ENCODE measurements around the gene PRKCA.
A peak's percentile ranks its signal among the peaks of the same experiment; 100 is the strongest.
"Not testable (repeated sequence)": the region's sequence is repeated elsewhere in the genome, so short reads cannot be mapped to it uniquely, and the experiment has no call there.

PRKCA gene

DNA sequence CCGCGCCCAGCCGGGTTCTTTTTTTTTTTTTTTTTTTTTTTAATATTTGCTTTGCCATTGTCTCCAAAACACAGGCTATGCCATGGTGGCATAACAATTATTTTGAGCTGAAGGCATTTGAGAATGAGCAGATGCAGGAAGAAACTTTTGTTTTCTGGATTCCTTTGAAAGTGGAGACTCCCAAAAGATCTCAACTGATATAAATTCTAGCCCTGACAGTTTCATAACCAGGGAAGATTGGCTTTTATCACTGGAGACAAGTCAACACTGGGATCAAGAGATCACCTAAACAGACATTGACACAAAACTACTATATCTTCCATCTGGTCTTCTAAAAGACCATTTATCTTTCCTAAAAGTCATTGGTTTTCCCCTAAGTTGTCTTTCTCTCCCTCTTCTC is 10.1 kb upstream of the PRKCA start:
- H3K27ac ChIP-seq: no peak overlapping the region
- no peak for TF ChIP-seq ZFX (IDR thresholded peaks at IDR 0.05; ENCODE audit: borderline replicate concordance)
- TF ChIP-seq, protein P1, sequence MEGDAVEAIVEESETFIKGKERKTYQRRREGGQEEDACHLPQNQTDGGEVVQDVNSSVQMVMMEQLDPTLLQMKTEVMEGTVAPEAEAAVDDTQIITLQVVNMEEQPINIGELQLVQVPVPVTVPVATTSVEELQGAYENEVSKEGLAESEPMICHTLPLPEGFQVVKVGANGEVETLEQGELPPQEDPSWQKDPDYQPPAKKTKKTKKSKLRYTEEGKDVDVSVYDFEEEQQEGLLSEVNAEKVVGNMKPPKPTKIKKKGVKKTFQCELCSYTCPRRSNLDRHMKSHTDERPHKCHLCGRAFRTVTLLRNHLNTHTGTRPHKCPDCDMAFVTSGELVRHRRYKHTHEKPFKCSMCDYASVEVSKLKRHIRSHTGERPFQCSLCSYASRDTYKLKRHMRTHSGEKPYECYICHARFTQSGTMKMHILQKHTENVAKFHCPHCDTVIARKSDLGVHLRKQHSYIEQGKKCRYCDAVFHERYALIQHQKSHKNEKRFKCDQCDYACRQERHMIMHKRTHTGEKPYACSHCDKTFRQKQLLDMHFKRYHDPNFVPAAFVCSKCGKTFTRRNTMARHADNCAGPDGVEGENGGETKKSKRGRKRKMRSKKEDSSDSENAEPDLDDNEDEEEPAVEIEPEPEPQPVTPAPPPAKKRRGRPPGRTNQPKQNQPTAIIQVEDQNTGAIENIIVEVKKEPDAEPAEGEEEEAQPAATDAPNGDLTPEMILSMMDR (IDR thresholded peaks at IDR 0.05): no peak

DNA sequence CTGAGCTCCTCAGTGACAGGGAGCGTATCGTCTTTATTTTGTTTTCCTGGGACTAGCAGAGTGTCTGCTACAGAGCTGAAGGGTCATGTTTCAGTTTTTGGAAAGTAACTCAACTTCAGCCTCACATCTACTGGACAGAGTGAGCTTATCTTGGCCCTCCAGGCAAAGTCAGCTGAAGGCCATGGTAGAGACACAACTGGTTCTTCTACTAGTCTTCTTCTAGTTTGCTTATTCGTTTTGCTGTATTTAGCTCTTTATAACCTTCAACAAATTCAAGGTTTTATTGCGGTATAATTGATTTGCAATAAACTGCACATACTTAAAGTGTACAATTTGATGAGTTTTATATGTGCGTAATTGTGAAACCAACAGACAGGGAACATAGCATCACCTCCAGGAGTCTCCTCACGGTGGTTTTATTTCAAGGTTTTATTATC is 6.1 kb upstream of the PRKCA start:
- TF ChIP-seq, protein P1 (IDR thresholded peaks at IDR 0.05): peak; percentile 20; the same call in 1 of the 2 replicates
- no peak for TF ChIP-seq ZFX (IDR thresholded peaks at IDR 0.05; ENCODE audit: borderline replicate concordance)
- no peak overlapping the region for H3K27ac ChIP-seq

DNA sequence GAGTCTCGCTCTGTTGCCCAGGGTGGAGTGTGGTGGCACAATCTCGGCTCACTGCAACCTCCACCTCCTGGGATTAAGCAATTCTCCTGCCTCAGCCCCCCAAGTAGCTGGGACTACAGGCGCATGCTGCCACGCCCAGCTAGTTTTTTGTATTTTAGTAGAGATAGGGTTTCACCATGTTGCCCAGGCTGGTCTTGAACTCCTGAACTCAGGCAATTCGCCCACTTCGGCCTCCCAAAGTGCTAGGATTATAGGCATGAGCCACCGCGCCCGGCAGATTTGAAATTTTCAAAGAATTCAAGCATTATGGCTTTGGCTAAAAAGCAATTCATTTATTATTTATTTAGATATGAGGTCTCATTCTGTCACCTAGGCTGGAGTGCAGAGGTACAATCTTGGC is 5.0 kb upstream of the PRKCA start:
- not testable (repeated sequence) for H3K27ac ChIP-seq

DNA sequence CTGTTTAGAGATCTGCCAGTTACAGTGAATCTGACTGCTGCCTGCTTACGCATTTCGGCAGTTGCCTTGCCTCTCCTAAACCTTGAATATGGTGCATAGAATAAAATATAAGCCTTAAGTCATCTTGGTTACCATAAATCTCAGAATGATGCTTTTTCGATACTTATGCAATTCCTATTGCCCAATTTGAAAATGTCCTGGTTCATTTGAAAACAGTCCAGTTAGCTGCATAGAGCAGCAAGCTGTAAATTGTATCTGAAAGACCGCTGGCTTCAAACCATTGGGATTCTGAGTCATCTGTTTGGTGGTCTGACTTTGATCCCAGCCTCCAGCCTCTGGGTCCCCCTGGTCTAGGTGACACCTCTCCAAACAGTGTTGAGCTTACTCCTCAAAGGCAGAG is 2.7 kb upstream of the PRKCA start:
- TF ChIP-seq ZFX (IDR thresholded peaks at IDR 0.05; ENCODE audit: borderline replicate concordance): no peak
- TF ChIP-seq, protein P1 (IDR thresholded peaks at IDR 0.05): no peak

DNA sequence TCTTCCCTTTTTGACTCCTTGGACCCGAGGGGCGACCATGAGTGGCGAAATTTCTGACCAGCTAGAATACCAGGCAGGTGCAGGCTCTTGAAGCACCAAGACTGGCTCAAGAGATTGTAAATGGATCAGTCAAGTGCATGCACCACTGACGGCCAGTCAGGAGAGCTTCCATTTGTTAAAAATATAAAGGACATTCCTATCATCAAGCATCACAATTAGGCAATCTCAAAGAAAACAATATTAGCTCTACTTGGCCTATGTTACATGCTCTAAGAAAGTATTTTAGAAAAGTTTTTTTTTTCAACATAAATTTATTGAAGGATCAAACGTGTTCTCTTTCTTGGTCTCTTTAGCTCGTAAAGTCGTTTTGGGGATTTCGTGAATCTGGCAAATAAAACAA is 1.5 kb upstream of the PRKCA start:
- no peak overlapping the region for H3K27ac ChIP-seq
- TF ChIP-seq, protein P1 (IDR thresholded peaks at IDR 0.05): no peak
- no peak for TF ChIP-seq ZFX (IDR thresholded peaks at IDR 0.05; ENCODE audit: borderline replicate concordance)

More for the DNA sequence above, 2.7 kb upstream of the PRKCA start:
- no peak overlapping the region for H3K27ac ChIP-seq

DNA sequence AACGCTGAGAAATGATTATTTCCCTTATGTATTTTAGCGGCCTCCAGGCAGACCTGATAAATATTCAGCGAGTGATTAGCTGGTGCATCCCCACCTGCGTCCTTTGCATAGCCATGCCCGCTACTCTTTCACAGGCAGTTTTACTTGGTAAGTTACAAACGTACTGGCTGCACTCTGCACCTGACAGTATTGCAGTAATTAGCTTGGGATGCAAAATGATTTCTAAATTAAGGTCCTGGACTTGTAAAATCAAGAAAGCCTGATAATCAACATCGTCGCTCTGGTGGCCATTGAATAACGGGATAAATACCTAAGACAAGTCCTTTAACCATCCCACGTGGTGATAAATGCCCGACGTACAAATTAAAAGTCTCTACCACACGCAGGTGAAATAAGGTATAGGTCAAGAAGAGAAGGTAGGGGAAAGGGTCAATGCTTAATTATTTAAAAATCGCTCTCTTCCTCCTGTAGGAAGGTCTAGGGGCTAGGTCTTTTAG is 998 bp upstream of the PRKCA start:
- TF ChIP-seq ZFX (IDR thresholded peaks at IDR 0.05; ENCODE audit: borderline replicate concordance): no peak
- TF ChIP-seq, protein P1 (IDR thresholded peaks at IDR 0.05): no peak
- peak overlapping the region; percentile 44; the same call in 1 of the 2 replicates for H3K27ac ChIP-seq

DNA sequence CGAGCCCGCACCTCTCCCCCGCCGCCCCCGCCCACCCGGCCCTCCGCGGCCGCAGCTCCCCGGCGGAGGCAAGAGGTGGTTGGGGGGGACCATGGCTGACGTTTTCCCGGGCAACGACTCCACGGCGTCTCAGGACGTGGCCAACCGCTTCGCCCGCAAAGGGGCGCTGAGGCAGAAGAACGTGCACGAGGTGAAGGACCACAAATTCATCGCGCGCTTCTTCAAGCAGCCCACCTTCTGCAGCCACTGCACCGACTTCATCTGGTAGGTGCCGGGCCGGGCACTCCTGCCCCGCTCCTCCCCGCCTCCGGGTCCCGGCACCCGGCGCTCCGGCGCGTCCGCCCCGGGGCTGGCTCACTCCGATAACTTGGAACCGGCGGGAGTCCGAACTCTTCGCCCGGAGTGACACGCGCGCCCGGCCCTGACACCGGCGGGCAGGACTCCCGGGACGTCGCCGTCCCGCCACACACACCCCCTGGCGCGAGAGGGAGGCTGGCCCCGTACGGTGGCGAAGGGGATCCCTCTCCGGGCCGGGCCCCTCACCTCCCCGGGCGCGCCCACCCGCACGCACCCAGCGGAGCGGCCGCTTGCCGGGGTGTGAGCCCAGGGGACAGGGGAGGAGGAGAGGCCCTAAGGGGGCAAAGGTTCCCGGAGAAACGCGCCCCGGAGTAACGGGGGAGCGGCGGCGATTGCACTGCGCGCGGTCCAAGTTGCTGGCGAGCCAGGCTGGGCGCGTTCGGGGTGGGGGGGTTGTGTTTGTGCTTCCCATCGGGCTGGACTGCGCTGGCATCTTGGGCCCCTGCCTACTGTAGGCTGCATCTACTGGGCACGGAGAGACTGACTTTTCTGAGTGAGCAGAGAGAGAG is 581 bp downstream of the PRKCA start:
- TF ChIP-seq, protein P1 (IDR thresholded peaks at IDR 0.05): no peak
- TF ChIP-seq ZFX (IDR thresholded peaks at IDR 0.05; ENCODE audit: borderline replicate concordance): no peak
- peak overlapping the region; percentile 44 for H3K27ac ChIP-seq
